HFFc6 (cell line): ENCODE results near the gene CHD2. TPM values are rescaled to one million over a fixed set of nuclear protein-coding genes. Genes with fewer than 3 reads are reported as not detected.

Experiments
- DNase-seq: peaks from one replicate; pipeline ENCODE4 v3.0.0-alpha.2; 2018
- H3K27ac Mint-ChIP-seq: 2 replicates; pipeline ENCODE4 v1.8.0; 2020; ENCODE audit warnings: mild to moderate bottlenecking, mixed read lengths
- H3K27me3 Mint-ChIP-seq: 2 replicates; pipeline ENCODE4 v1.8.0; 2021; ENCODE audit warnings: mild to moderate bottlenecking, moderate library complexity, mixed read lengths; ENCODE audit not compliant: insufficient read depth
- H3K36me3 Mint-ChIP-seq: 2 replicates; pipeline ENCODE4 v1.8.0; 2021; ENCODE audit warnings: low read depth, mixed read lengths
- H3K4me1 Mint-ChIP-seq: 2 replicates; pipeline ENCODE4 v1.8.0; 2020; ENCODE audit warnings: low read depth, mixed read lengths
- H3K4me3 Mint-ChIP-seq: 2 replicates; pipeline ENCODE4 v1.8.0; 2020; ENCODE audit warnings: mild to moderate bottlenecking, moderate library complexity, mixed read lengths
- H3K9me3 Mint-ChIP-seq: 2 replicates; pipeline ENCODE4 v1.8.0; 2020; ENCODE audit warnings: mild to moderate bottlenecking, mixed read lengths
- total RNA-seq, 6 experiments: library from RNA; stranded (reverse); fragmentation: NEBNext Ultra II Directional; extraction: Animal tissue kit (Norgen Biotek cat#: 25700); gene quantifications; 2 replicates in 1 of 6; 3 replicates in 5 of 6; pipeline ENCODE4 v1.2.3, GENCODE V29; 2021
- TF ChIP-seq, protein P1 (sequence below): fragments of 200-600 bp; sonication (generic); IDR thresholded peaks from 2 replicates; pipeline ENCODE4 v1.5.0; 2021; ENCODE audit warnings: antibody characterized with exemption, mild to moderate bottlenecking

Gene CHD2
- total RNA-seq, 6 experiments from 2014 or later = 47.5 to 65.3 (median 57.2) TPM

DNA sequence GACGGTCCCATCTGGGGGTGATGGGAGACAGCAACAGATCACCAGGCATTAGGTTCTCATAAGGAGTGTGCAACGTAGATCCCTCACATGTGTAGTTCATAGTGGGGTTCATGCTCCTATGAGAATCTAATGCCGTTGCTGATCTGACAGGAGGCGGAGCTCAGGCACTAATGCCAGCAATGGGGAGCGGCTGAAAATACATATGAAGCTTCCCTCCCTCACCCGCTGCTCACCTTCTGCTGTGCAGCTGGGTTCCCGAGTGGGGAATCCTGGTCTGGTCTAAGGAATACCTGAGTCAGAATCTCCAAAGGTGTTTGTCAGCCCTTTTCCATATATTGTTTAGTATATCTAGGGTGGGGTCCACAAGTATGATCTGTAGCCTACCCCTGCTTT, 52.3 kb downstream of the CHD2 start:
- Mint-ChIP-seq H3K27ac (no peak overlapping the region), H3K27me3 (no peaks in the 10 kb centered on the region; the same call in none of the 2 replicates), H3K9me3 (peaks cover 26% of the 10 kb centered on the region), H3K4me3 (no peak overlapping the region), H3K4me1 (peaks cover 6% of the 10 kb centered on the region; the same call in 1 of the 2 replicates), H3K36me3 (peaks cover 70% of the 10 kb centered on the region)
- TF ChIP-seq, protein P1, sequence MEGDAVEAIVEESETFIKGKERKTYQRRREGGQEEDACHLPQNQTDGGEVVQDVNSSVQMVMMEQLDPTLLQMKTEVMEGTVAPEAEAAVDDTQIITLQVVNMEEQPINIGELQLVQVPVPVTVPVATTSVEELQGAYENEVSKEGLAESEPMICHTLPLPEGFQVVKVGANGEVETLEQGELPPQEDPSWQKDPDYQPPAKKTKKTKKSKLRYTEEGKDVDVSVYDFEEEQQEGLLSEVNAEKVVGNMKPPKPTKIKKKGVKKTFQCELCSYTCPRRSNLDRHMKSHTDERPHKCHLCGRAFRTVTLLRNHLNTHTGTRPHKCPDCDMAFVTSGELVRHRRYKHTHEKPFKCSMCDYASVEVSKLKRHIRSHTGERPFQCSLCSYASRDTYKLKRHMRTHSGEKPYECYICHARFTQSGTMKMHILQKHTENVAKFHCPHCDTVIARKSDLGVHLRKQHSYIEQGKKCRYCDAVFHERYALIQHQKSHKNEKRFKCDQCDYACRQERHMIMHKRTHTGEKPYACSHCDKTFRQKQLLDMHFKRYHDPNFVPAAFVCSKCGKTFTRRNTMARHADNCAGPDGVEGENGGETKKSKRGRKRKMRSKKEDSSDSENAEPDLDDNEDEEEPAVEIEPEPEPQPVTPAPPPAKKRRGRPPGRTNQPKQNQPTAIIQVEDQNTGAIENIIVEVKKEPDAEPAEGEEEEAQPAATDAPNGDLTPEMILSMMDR = no peak
- DNase-seq = no peak

DNA sequence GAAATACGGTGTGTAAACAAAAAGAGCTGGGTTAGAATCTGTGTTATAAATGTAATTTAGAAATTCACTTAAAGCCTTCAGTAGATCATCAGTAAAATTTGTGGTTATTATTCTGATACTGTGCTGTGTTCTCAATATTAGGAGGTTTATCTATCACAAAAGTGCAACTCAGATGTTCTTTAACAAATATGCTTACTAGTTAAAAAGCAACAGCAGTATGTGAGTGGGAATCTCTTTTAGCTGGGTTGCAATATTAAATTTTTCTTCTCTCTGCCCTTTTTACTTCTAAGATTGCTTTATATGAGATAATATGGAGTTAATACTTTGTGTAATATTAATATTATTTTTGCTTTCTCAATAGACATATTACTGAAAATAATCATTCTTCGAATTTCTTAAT, 53.4 kb downstream of the CHD2 start:
- no peak for DNase-seq
- Mint-ChIP-seq H3K4me3 (no peak overlapping the region), H3K27me3 (peaks cover 2% of the 10 kb centered on the region; the same call in 1 of the 2 replicates), H3K36me3 (peaks cover 69% of the 10 kb centered on the region), H3K4me1 (peaks cover 13% of the 10 kb centered on the region; the same call in 1 of the 2 replicates), H3K9me3 (peaks cover 15% of the 10 kb centered on the region), H3K27ac (no peak overlapping the region)
- TF ChIP-seq, protein P1 = no peak

DNA sequence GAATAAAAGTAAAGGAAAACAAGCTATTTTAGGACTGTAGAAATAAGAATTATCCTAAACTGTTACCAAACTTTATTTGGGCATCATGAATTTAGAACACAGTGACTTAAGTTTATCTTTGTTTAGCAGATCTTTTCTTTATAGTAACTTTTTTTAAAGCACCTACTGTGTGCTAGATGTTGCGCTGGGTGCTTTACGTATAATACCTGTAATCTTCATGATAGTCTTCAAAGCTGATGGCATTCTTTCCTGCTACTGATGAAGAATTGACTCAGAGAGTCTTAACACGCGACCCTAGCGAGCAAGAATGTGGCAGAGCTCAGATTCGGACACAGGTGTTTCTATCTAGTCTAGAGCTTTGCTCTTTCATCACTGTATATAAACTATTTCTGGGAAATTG, 53.9 kb downstream of the CHD2 start:
- TF ChIP-seq, protein P1 = no peak
- no peak for DNase-seq
- Mint-ChIP-seq H3K36me3 (peaks cover 69% of the 10 kb centered on the region), H3K9me3 (peaks cover 11% of the 10 kb centered on the region), H3K4me1 (peaks cover 16% of the 10 kb centered on the region; the same call in 1 of the 2 replicates), H3K27me3 (peaks cover 2% of the 10 kb centered on the region; the same call in 1 of the 2 replicates), H3K4me3 (no peak overlapping the region), H3K27ac (no peak overlapping the region)

DNA sequence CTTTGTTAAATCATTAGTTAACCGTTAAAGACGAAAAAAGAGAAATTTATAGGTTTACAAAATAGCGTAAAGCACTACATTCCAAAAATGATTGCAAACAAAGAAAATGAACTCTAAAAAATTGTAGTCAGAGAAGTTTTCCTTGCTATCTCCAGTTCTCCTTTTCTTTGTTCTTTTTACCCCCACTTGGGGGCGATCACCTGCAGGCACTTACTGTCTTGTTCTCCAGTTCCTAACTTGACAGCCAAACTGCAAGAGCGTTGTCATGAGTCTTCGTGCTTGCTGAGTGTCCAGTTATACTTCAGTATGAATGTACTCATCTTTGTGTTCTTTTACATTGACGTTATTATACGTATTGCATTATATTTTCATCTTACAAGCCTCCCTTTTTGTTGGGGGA, 54.5 kb downstream of the CHD2 start:
- Mint-ChIP-seq H3K4me3 (no peak overlapping the region), H3K27ac (no peak overlapping the region), H3K36me3 (peaks cover 69% of the 10 kb centered on the region), H3K4me1 (peaks cover 18% of the 10 kb centered on the region; the same call in 1 of the 2 replicates), H3K27me3 (peaks cover 3% of the 10 kb centered on the region), H3K9me3 (peaks cover 5% of the 10 kb centered on the region)
- no peak for DNase-seq
- TF ChIP-seq, protein P1 = peak; percentile 65

DNA sequence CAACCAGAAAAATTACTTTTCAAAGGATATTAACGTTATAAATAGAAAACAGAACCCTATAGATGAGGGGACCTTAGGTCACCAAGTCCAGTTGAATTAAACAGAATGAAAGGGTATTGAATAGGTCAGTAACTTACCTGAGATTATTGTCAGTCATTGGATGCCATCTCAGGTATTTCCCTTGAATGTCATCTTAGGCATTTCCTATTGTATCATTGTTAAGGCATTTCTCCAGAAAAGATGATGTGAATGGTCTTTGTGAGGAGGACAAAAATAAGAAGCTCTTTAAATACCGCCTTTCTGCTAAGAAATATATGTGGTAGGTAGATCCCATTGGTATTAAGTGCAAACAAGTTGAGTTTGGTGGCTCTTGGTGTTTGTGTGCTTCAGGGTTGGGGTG, 55.6 kb downstream of the CHD2 start:
- TF ChIP-seq, protein P1 = no peak
- no peak for DNase-seq
- peaks cover 3% of the 10 kb centered on the region for H3K27me3 Mint-ChIP-seq
- H3K4me3 Mint-ChIP-seq = no peak overlapping the region
- H3K9me3 Mint-ChIP-seq = no peaks in the 10 kb centered on the region
- no peak overlapping the region for H3K27ac Mint-ChIP-seq
- H3K4me1 Mint-ChIP-seq = peaks cover 20% of the 10 kb centered on the region; the same call in 1 of the 2 replicates
- peaks cover 67% of the 10 kb centered on the region for H3K36me3 Mint-ChIP-seq
